HG02970 (cell line): ENCODE results near the gene WDR54.

Source experiments
- ATAC-seq: cut with Tn5 transposase; IDR thresholded peaks from one replicate; pipeline ENCODE4 v1.9.1; 2021; ENCODE audit warnings: mild to moderate bottlenecking, moderate library complexity, moderate number of reproducible peaks; ENCODE audit not compliant: unreplicated experiment, low FRiP score

WDR54 gene

GRCh38 chr2:74421221-74421870, at the start of gene WDR54, which contains the start of gene C2orf81:
WDR54 (plus strand) TSS chr2:74421730; CDS start chr2:74422154, 424 bp downstream.
C2orf81 (minus strand) TSS chr2:74421619; CDS start chr2:74421560, 59 bp downstream.
- ATAC-seq: peak; percentile 86

GRCh38 chr2:74372674-74373073, 48.9 kb upstream of the WDR54 start:
- no peak for ATAC-seq

GRCh38 chr2:74373221-74373676, 48.3 kb upstream of the WDR54 start:
- no peak for ATAC-seq

DNA sequence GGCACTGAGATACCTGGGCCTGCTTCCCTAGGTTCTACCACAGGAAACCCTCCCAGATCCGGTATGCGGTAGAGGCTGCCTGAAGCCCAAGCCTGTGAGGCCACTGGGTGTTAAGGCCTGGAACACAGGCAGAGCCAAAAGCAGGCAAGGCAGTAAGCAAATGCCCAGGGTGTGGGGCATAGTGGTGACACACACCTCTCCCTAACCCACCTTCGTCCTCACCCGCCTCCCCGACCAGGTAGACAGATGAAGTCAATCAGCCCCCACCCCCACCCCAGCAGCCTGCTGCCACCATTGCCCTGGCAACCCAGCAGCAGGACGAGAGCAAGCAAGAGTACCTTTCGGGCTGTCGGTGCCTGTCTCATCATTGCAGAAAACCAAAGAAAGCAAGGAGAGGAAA, 47.5 kb upstream of the WDR54 start:
- no peak for ATAC-seq

DNA sequence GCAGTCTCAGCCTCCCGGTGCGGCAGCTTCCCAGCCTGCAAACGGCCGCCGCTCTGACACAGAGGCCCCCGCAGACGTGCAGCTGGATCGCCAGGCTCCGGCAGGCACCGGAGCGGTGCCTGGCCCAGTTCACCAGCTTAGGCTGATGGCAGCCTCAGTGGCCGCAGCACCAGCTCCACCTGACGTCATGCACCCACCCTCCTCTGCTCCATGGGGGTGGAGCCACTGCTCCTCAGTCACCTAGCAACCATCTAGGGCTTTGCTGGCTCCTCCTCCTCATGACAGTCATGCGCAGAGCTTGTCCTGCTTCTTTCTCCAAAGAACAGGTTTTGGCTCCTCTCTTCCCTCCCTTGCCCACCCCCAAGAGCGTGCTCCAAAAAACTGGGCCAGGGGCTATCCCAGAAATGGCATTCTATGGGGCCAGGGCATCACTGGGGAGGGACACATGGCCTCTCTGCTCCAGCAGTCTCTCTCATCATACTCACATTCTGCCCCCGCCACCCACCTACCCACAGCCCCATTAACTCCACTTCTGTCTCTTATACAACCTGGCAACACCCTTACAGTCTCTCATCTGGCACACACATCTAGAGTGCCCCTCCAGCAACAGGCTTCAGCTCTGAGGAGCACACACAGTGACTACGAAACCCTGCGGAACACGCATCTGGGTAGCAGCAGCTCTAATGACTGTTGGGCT, 46.9 kb upstream of the WDR54 start:
- ATAC-seq: no peak

DNA sequence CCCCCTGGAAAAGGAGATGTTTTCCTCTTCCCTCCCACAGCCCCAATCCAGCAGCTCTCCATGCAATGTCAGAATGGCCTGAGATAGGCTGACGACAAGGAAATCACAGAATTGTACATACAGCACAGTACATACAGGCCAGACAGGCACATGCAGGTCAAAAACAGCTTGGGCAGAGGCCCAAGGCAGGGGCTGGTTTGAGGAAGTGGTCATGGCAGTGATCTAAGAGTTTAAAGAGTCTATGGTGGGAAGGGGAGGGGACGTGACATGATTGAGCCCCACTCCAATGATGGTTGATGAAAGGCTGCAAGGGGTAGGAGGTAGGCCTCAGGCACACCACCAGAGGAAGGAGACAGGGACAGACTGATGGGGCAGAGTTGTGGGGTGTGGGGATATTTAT, 45.7 kb upstream of the WDR54 start:
- no peak for ATAC-seq

GRCh38 chr2:74378007-74378406, 43.5 kb upstream of the WDR54 start:
- no peak for ATAC-seq

DNA sequence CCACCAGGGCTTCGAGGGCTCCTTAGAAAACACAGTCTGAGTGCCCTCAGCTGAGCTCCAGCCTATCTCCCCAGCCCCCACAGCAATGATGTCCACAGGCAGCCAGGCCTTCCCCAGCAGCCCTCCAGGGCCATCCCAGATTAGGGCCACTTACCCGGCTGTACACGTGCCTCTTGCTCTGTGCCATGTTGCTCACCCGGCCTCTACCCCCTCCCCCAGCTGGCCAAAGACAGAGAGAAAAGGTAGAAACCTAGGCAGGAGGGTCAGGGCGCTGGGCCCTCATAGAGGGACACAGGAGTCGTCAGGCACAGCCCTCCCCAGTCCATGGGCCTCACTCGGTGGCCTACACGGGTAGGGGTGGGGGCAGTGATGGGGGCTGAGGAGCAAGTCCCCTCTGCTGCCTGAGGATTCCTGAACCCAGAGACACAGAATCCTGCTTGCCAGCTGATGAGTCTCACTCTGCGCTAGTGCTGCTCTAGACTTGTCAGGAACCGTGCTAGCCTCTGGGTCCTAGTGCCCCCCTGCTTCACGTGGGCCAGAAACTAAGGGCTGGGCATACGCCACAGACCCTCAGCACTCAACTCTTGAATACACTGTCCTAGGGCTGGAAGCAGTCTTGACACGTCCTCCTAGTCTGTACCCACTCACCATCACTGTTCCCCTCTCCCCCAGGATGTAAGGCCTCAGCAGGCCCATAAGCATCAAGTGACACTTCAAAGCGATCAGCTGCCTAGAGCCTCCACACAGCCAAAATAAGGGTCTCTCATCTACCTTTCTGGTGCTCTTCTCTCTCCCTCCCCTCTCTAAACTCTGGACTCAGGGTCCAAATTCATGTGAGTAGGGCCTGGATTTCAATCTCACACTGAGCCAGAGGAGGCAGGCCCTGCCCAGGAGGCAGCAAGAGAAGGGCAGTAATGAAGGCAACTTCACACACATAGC, 41.4 kb upstream of the WDR54 start, which contains the start of gene DCTN1:
Gene DCTN1, minus strand, starts transcription at position 461 of the 939 bp plus-strand sequence. Its CDS starts 274 bp downstream, at position 187.
- no peak for ATAC-seq

DNA sequence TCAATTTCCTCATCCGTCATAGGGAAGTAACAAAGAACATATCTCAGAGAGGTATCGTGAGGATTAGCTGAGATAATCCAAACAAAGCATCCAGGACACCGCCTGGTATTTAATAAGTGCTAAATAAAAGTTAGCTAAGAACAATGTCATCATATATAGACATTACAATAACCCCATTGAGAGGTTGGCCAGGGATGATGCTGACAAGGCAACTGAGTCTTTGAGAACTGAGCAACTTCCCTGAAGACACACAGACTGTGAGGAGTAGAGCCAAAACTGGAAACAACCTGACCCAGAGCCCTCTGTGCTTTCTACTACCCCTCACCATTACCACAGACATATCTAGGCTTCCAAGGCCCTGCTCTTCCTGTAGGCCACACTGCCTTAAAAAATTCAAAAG, 39.8 kb upstream of the WDR54 start:
- no peak for ATAC-seq

DNA sequence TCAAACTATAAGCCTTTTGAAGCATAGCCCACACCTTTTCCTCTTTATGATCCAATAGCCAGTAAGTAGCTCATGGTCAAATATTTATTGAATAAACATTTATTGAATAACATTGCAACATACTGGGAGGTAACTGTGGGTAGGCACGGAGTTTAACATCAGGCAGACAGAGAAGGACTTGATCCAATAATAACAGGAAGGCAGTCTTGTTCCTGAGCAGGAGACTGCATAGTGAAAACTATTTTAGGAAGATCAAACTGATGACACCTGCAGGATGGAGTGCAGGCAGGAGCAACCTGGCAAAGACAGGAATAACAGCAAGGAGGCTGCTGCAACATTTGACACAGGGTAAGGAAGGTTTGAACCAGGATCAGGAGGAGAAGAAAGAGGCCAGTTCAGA, 38.3 kb upstream of the WDR54 start:
- no peak for ATAC-seq

- ATAC-seq: no peak
Measured at GRCh38 chr2:74384051-74384450, 37.5 kb upstream of the WDR54 start.

DNA sequence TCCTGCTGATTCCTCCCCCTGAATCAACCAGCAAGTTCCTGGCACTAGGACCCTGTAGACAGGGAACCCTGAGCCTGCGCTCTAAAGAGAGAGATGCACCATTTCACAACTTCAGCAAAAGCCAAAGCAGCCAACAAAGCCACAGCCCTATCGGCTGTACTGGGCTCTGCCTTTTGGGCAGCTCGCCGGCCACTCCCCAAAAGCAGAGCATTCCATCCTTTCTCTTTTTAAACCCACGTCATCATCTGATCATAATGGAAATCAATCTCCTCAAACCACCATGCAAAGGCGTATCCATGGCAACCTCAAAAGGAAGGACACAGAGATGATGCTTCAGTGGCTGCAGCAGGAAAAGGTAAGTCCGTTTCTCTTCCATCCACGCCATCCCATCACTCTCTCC, 36.1 kb upstream of the WDR54 start:
- no peak for ATAC-seq

GRCh38 chr2:74387346-74387745, 34.2 kb upstream of the WDR54 start:
- ATAC-seq: no peak

DNA sequence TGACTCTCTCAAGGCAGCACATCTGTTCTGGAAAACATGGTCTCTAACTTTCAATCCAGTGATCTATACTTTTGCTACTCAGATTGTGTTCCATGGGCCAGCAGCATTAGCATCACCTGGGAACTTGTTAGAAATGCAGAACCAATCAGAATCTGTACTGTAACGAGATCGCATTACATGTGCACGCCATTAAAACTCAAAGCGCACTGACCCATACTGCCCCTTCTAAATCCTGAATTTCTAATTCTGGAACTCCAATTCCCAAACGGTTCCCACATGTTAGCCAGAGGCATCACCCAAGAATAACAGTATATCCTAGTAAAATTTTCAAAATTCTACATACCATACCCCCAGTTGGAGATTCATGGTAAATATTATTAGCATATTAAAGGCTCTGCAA, 30.9 kb upstream of the WDR54 start:
- ATAC-seq: no peak

DNA sequence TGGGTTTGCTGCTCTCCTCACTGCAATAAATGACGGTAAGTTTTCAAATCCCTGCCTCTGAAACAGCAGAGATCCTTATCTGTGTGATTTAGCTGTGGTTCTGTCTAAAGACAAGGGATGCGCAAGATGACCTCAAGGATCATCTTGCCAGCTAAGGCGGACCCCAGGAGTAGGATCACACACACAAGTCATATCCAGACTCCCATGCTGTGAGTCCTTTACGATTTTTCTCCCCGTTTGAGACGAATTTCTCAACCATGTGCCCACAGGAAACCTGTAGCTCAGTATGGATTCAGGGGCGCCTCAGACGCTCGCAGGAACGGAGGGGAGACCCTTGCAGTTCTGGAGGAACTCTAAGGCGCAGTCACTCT, 30.3 kb upstream of the WDR54 start:
- ATAC-seq: peak; percentile 15

DNA sequence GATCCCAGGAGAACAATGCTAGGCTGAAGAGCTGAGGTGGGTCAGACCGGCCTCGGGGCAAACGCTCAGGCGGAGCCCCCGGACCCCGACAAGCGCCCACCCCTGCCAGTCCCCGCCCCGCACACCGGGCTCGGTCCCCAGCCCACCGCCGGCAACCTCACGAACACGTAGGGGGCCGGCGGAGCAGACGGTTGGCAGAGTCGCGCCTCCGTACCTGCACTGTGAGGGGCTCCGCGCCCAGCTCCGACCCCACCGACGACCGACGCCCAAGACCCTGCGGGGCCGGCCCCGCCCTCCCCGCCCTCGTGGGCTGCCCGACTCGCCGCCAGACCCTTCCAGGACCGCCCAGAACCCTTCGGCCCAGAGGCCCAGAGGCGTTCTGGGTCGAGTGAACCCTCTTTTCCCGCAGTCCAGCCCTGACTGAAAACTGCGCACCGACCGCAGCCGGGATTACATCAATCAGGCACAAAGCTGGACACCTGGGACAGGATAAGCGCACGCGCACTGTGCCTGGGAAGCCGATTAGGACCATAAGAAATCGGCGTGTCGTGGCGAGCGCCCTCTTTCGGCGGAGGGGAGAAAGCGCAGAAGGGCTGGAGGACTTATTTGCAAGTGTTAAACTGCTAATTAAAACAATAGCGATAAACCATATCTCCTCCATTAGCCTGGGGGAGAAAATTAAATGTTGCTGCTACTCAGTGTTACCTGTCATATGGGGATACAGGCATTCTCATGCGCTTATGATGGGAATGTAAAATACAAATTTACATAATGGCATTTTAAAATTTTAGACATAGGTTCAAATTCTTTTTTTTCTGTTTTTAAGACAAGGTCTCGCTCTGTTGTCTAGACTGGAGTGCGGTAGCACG, 29.7 kb upstream of the WDR54 start:
- peak; percentile 79 for ATAC-seq

DNA sequence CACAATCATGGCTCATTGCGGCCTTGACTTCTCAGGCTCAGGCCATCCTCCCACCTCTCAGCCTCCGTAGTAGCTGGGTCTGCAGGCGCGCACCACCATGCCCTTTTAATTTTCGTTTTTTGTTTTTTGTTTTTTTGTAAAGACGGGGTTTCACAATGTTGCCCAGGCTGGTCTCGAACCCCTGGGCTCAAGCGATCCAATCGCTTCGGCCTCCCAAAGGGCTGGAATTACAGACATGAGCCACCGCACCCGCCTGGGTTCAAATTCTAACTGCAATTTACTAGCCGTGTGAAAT, 29.1 kb upstream of the WDR54 start:
- ATAC-seq: no peak

DNA sequence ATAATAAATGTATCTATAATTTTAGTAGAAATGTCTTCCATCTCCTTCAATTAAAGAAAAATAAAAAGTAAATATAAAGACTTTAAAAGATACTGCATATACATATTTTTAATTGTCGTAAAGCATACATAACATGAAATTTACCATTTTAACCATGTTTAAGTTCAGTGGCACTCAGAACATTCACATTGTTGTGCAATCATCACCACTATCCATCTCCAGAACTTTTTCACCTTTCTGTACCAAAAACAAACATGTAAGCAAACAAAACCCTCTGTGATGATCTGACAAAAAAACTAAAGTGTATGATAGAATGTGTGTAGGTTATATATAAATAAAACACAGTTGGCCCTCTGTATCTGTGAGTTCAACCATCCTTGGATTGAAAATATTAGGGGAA, 28.0 kb upstream of the WDR54 start:
- no peak for ATAC-seq

GRCh38 chr2:74396149-74396548, 25.4 kb upstream of the WDR54 start:
- ATAC-seq: no peak

GRCh38 chr2:74399785-74400184, 21.7 kb upstream of the WDR54 start:
- ATAC-seq: no peak
